B cell (primary cell): ENCODE measurements around the gene RAP1GAP. TPM values are rescaled to one million over a fixed set of nuclear protein-coding genes. Genes with fewer than 3 reads are reported as not detected.

Experiments
- ATAC-seq: fragments of 200-7000 bp; cut with Tn5 transposase; one replicate; pipeline ENCODE4 v1.10.0; 2021; ENCODE audit warnings: low read depth, mild to moderate bottlenecking, moderate number of reproducible peaks, moderate library complexity
- CTCF ChIA-PET: fragments of 350-600 bp; sonication (Branson Sonifier 250); formaldehyde crosslinking; loops from one replicate; lab custom pipeline; 2021; ENCODE audit warnings: antibody characterized with exemption, inconsistent platforms; lab: Charles Lee
- POLR2A ChIA-PET: fragments of 350-600 bp; sonication (Branson Sonifier 250); formaldehyde crosslinking; loops from one replicate; lab custom pipeline; 2021; ENCODE audit warnings: antibody characterized with exemption; lab: Charles Lee
- DNase-seq: peaks from one replicate; pipeline ENCODE4 v3.0.0; 2013
- H2AFZ ChIP-seq: 2 replicates; pipeline ENCODE4 v1.6.1; 2012; ENCODE audit warnings: mild to moderate bottlenecking, low read depth, low read length; ENCODE audit not compliant: insufficient read depth, poor library complexity, severe bottlenecking
- H3K27ac ChIP-seq, 2 donors: 1 replicate in 1 of 2; 2 replicates in 1 of 2; pipeline ENCODE4 v1.5.1; 2012 to 2013; ENCODE audit warnings: low read length in 2 of 2, mild to moderate bottlenecking in 2 of 2, moderate library complexity in 1 of 2
- H3K27me3 ChIP-seq, 4 experiments: fragments of 200-600 bp in 1 of 4; sonication (generic) in 1 of 4; replicated peaks in 1 of 4; 1 replicate in 2 of 4; 2 replicates in 2 of 4; pipeline versions ENCODE4 v1.6.1 to v1.7.0; 2013 to 2016; ENCODE audit warnings: low read length in 3 of 4, mild to moderate bottlenecking in 2 of 4, mixed read lengths in 1 of 4, moderate library complexity in 1 of 4; ENCODE audit not compliant: insufficient read depth in 4 of 4, control insufficient read depth in 3 of 4; ENCODE audit errors: control extremely low read depth in 1 of 4
- H3K36me3 ChIP-seq, 2 experiments: replicated peaks in 1 of 2; 1 replicate in 1 of 2; 2 replicates in 1 of 2; pipeline versions ENCODE4 v1.6.1 to v1.7.1; 2013; ENCODE audit warnings: low read length in 1 of 2; ENCODE audit not compliant: insufficient read depth in 2 of 2, control insufficient read depth in 1 of 2; ENCODE audit errors: control extremely low read depth in 1 of 2, extremely low read depth in 1 of 2
- H3K4me1 ChIP-seq, 2 donors: fragments of 200-600 bp in 1 of 2; sonication (generic) in 1 of 2; 1 replicate in 1 of 2; 2 replicates in 1 of 2; pipeline versions ENCODE4 v1.5.1 to v1.6.1; 2013 to 2017; ENCODE audit warnings: low read length in 2 of 2; ENCODE audit not compliant: control insufficient read depth in 2 of 2, insufficient read depth in 2 of 2
- H3K4me2 ChIP-seq: replicated peaks from 2 replicates; pipeline ENCODE3; 2012; ENCODE audit warnings: mild to moderate bottlenecking, low read depth, low read length; ENCODE audit not compliant: poor library complexity, severe bottlenecking
- H3K4me3 ChIP-seq, 5 experiments: fragments of 200-600 bp in 1 of 5; sonication (generic) in 1 of 5; 1 replicate in 3 of 5; 2 replicates in 2 of 5; pipeline versions ENCODE4 v1.5.1 to v1.7.0; 2011 to 2016; ENCODE audit warnings: low read length in 4 of 5, mild to moderate bottlenecking in 4 of 5, low read depth in 2 of 5, control low read depth in 1 of 5, moderate library complexity in 1 of 5; ENCODE audit not compliant: insufficient read depth in 1 of 5; ENCODE audit errors: control extremely low read depth in 1 of 5, extremely low read depth in 1 of 5
- H3K79me2 ChIP-seq: fragments of 200-600 bp; sonication (generic); one replicate; pipeline ENCODE4 v1.6.0; 2016; ENCODE audit warnings: low read length; ENCODE audit not compliant: control insufficient read depth, insufficient read depth
- H3K9ac ChIP-seq: fragments of 200-600 bp; sonication (generic); 2 replicates; pipeline ENCODE4 v1.6.1; 2017; ENCODE audit warnings: mild to moderate bottlenecking, low read length, moderate library complexity
- H3K9me3 ChIP-seq, 3 donors: one replicate each; pipeline versions ENCODE4 v1.6.1 to v1.7.1; 2013; ENCODE audit warnings: low read length in 2 of 3; ENCODE audit not compliant: control insufficient read depth in 2 of 3, insufficient read depth in 1 of 3; ENCODE audit errors: control extremely low read depth in 1 of 3
- H4K20me1 ChIP-seq: 2 replicates; pipeline ENCODE4 v1.6.0; 2012; ENCODE audit warnings: mild to moderate bottlenecking, low read length; ENCODE audit not compliant: insufficient read depth, control insufficient read depth, poor library complexity, severe bottlenecking
- H3K27ac Mint-ChIP-seq: one replicate; pipeline ENCODE4 v1.8.0; 2021; ENCODE audit warnings: mixed read lengths
- H3K27me3 Mint-ChIP-seq: one replicate; pipeline ENCODE4 v1.8.0; 2021; ENCODE audit warnings: mixed read lengths
- H3K4me1 Mint-ChIP-seq: one replicate; pipeline ENCODE4 v1.8.0; 2021; ENCODE audit warnings: mixed read lengths
- H3K4me3 Mint-ChIP-seq: one replicate; pipeline ENCODE4 v1.8.0; 2021; ENCODE audit warnings: mixed read lengths
- H3K9me3 Mint-ChIP-seq: one replicate; pipeline ENCODE4 v1.8.0; 2022; ENCODE audit warnings: mixed read lengths; ENCODE audit not compliant: insufficient read depth
- EZH2 ChIP-seq: IDR thresholded peaks from 2 replicates; pipeline ENCODE4 v1.6.1; 2012; ENCODE audit warnings: borderline replicate concordance, low read depth, mild to moderate bottlenecking, moderate library complexity, low read length; ENCODE audit not compliant: insufficient read depth, poor library complexity, severe bottlenecking
- WGBS: methylation state at CpG from one replicate; pipeline ENCODE4 v1.1.5; 2013; ENCODE audit warnings: missing lambda C conversion rate; ENCODE audit not compliant: insufficient coverage; 5-methylcytosine and 5-hydroxymethylcytosine counted together
- intact Hi-C: fragments of 100-400 bp; cut with micrococcal nuclease; formaldehyde crosslinking; loops from one replicate; pipeline ENCODE4 v1.10.0; 2022
- polyA plus RNA-seq: library from polyadenylated mRNA; depleted of rRNA; stranded (reverse); fragments of >200 nt; gene quantifications from 2 replicates; pipeline ENCODE4 v1.2.3, GENCODE V29; 2012
- total RNA-seq, 2 donors: library from RNA; stranded (reverse); fragments of 120-200 nt in 1 of 2; gene quantifications; 1 replicate in 1 of 2; 2 replicates in 1 of 2; pipeline versions ENCODE4 v1.2.3 to v1.2.4, GENCODE V29; 2013 to 2022
- TF ChIP-seq, protein P1 (sequence below): fragments of 200-600 bp; IDR thresholded peaks from one replicate; pipeline ENCODE4 v1.8.0; 2022; ENCODE audit warnings: antibody characterized with exemption, mild to moderate bottlenecking

RAP1GAP gene
- total and polyA plus RNA-seq, 2 donors (not counting 1 experiment from before 2014, with no cell fraction given) = 0.07 to 0.09 TPM

DNA sequence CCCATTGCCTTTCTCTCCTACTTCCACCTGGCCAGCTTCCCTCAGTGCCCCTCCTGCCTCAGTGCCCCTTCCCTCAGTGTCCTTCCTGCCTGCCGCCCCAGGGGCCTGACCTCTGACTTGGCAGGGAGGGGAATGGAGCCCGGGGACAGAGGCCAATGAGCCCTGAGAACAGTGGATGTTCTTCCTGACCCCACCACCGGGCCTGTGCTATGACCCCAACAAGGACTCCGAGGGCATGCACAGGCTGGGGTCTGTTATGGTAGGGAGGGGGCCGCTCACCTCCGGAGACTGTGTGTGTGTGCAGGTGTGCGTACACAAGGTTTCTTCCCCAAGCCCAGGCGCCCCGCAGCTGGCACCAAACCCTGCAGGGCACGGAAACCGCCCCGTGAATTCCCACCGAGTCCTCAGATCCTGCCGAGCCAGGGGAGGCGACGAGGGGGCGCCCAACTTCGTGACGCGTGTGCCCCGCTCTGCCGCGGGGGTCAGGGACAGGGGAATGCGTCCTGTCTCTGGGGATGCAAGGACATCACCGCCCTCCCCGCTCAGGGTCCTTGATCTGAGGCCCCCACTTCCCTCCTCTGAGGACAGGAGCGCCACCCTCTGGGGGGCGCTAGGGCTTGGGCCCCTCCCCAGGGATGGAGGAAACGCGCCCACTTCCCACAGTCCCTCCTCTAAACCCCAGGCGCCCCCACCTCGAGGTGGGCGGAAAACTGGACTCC lies 766 bp downstream of the RAP1GAP start:
- Histone ChIP-seq H3K4me1 (peaks cover 25 to 29% of the 10 kb centered on the region in 2 donors), H3K9me3 (peaks cover 0 to 22% (median 0%) of the 10 kb centered on the region in 3 donors), H2AFZ (no peak overlapping the region), H3K9ac (peak overlapping the region; percentile 45), H4K20me1 (no peaks in the 10 kb centered on the region), H3K79me2 (no peaks in the 10 kb centered on the region), H3K4me2 (peak overlapping the region; percentile 82), H3K27me3 (peaks cover 0 to 60% (median 23%) of the 10 kb centered on the region in 4 experiments), H3K27ac (no peak overlapping the region), H3K4me3 (peak overlapping the region in 1 of 5 experiments; percentile 38), H3K36me3 (no peaks in the 10 kb centered on the region)
- H3K27me3 Mint-ChIP-seq = peaks cover 31% of the 10 kb centered on the region
- no peak for DNase-seq
- peak; percentile 25 for TF ChIP-seq EZH2
- TF ChIP-seq, protein P1, sequence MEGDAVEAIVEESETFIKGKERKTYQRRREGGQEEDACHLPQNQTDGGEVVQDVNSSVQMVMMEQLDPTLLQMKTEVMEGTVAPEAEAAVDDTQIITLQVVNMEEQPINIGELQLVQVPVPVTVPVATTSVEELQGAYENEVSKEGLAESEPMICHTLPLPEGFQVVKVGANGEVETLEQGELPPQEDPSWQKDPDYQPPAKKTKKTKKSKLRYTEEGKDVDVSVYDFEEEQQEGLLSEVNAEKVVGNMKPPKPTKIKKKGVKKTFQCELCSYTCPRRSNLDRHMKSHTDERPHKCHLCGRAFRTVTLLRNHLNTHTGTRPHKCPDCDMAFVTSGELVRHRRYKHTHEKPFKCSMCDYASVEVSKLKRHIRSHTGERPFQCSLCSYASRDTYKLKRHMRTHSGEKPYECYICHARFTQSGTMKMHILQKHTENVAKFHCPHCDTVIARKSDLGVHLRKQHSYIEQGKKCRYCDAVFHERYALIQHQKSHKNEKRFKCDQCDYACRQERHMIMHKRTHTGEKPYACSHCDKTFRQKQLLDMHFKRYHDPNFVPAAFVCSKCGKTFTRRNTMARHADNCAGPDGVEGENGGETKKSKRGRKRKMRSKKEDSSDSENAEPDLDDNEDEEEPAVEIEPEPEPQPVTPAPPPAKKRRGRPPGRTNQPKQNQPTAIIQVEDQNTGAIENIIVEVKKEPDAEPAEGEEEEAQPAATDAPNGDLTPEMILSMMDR = no peak
- WGBS = 9% methylated on average over 32 of the region's 33 CpGs
- no peaks in the 10 kb centered on the region for H3K9me3 Mint-ChIP-seq
- POLR2A ChIA-PET = no interaction called here
- intact Hi-C loops = no loop called here
- H3K4me1 Mint-ChIP-seq = peaks cover 23% of the 10 kb centered on the region
- H3K27ac Mint-ChIP-seq = no peak overlapping the region
- peak overlapping the region; percentile 26 for H3K4me3 Mint-ChIP-seq
- CTCF ChIA-PET = no interaction called here
- ATAC-seq = no peak
